SJCRH30 (cell line): ENCODE results near the gene PSEN1. TPM values are rescaled to one million over a fixed set of nuclear protein-coding genes. Genes with fewer than 3 reads are reported as not detected.

ENCODE experiments used
- DNase-seq, 2 experiments: peaks; one replicate each; pipeline ENCODE4 v3.0.0-alpha.2; 2015 to 2020
- H3K27ac ChIP-seq: fragments of 250-450 bp; sonication (Bioruptor Pico); 2 replicates; pipeline ENCODE4 v1.5.1; 2020; ENCODE audit warnings: mild to moderate bottlenecking, moderate library complexity
- H3K27me3 ChIP-seq: fragments of 250-450 bp; sonication (Bioruptor Pico); 2 replicates; pipeline ENCODE4 v1.5.1; 2020; ENCODE audit warnings: mild to moderate bottlenecking, moderate library complexity
- H3K36me3 ChIP-seq: fragments of 250-450 bp; sonication (Bioruptor Pico); 2 replicates; pipeline ENCODE4 v1.5.1; 2020; ENCODE audit warnings: mild to moderate bottlenecking, moderate library complexity
- H3K4me1 ChIP-seq: fragments of 250-450 bp; sonication (Bioruptor Pico); 2 replicates; pipeline ENCODE4 v1.5.1; 2020; ENCODE audit warnings: mild to moderate bottlenecking, moderate library complexity
- H3K4me3 ChIP-seq: fragments of 250-450 bp; sonication (Bioruptor Pico); 2 replicates; pipeline ENCODE4 v1.5.1; 2020; ENCODE audit warnings: mild to moderate bottlenecking, moderate library complexity
- H3K9me3 ChIP-seq: fragments of 250-450 bp; sonication (Bioruptor Pico); replicated peaks from 2 replicates; pipeline ENCODE4 v1.5.1; 2020; ENCODE audit warnings: mild to moderate bottlenecking, moderate library complexity
- total RNA-seq: library from RNA; depleted of rRNA; stranded (reverse); fragments of >200 nt; shearing (Covaris generic); gene quantifications from 2 replicates; pipeline ENCODE4 v1.2.3, GENCODE V29; 2014; rRNA removed

PSEN1 gene
- total RNA-seq, 1 experiment from 2014 or later: 25.7 TPM

DNA sequence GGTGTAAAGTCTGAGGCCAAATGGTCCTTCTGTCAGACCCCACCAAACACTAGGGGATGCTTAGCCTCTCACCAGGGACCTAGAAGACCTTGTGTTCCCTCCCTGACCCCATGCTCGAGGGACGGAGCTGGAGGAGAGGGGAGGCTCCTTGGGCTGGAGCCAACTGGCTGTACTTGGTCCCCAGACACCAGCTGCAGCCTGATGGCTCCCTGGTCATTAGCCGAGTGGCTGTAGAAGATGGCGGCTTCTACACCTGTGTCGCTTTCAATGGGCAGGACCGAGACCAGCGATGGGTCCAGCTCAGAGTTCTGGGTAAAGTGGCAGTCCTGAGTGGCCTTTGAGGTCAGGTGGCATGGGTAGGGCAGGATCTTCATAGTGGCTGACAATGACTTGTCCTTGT lies 130.0 kb downstream of the PSEN1 start:
- H3K4me3 ChIP-seq: no peak overlapping the region
- H3K36me3 ChIP-seq: no peaks in the 10 kb centered on the region
- no peak for DNase-seq
- H3K27ac ChIP-seq: no peak overlapping the region
- H3K27me3 ChIP-seq: no peaks in the 10 kb centered on the region
- no peaks in the 10 kb centered on the region for H3K9me3 ChIP-seq
- no peaks in the 10 kb centered on the region for H3K4me1 ChIP-seq

DNA sequence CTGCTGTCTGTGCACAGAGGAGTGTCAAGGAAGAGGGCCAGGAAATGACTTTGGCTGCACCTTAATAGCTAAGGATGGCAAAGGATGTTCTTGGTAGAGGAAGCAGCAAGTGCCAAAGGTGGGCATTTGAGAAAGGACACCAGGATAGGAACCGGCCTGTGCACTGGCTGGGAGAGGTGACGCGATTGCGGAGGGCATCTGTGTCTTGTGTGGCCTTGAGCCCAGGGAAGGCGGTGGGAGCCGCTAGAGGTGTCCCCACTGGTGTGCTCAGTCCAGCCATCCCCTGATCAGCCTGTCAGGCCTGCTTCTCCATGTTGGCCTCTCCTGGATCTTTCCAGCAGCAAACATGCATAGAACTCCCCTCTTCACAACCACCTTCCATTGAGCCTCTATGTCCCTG lies 131.2 kb downstream of the PSEN1 start:
- H3K4me1 ChIP-seq: no peaks in the 10 kb centered on the region
- no peaks in the 10 kb centered on the region for H3K36me3 ChIP-seq
- no peak overlapping the region for H3K27ac ChIP-seq

DNA sequence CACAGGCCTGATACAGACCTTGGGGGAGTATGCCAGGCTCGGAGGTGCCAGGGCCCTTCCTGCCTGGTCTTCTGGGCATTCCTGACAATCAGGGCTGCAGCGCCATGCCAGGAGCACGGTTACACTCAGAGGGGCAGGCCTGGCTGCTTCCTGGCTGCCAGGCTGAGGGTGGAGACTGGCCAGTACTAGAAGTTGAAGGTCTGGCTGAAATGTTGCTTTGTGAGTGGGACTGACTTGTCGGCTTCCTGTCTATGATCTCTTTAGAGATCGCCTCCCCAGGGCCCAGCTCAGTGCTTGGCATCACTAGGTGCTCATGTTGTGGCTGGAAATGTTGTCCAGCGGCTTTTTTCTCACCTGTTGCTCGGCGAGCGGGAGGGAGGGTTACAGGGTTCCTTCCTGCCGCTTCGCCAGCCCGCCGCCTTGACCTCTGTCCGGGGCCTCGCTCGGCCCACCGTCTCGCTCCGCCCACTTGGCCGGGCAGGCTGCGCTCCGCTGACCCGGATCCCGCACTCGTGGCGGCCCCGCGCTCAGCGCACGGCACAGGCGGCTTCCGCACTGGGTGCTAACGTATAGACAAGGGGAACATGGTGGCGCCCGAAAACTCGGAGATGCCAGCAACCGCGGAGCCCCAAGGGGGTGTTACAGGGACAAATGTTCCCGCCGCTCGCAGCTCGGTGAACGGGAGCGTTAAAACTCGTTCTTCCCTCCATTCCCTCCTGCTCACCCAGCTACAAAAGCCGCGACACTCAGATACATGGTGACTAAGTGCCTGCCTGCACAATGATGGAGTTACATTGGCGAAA lies 133.6 kb downstream of the PSEN1 start:
- Histone ChIP-seq H3K4me1 (no peaks in the 10 kb centered on the region), H3K36me3 (peaks cover 2% of the 10 kb centered on the region; the same call in 1 of the 2 replicates), H3K27me3 (no peaks in the 10 kb centered on the region), H3K27ac (no peak overlapping the region), H3K9me3 (no peaks in the 10 kb centered on the region), H3K4me3 (no peak overlapping the region)
- no peak for DNase-seq

More for the DNA sequence above, 131.2 kb downstream of the PSEN1 start:
- no peaks in the 10 kb centered on the region for H3K9me3 ChIP-seq
- no peak overlapping the region for H3K4me3 ChIP-seq
- no peak for DNase-seq
- no peaks in the 10 kb centered on the region for H3K27me3 ChIP-seq

DNA sequence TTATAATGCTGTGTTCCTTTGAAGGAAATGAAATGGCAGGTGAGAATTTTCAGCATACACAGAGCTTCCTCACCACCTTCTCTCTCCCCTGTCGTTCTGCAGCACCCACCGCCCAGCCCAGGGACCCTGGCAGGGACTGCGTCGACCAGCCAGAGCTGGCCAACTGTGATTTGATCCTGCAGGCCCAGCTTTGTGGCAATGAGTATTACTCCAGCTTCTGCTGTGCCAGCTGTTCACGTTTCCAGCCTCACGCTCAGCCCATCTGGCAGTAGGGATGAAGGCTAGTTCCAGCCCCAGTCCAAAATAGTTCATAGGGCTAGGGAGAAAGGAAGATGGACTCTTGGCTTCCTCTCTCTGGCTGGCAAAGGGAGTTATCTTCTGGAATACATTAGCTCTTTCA lies 136.1 kb downstream of the PSEN1 start:
- Histone ChIP-seq H3K4me3 (no peak overlapping the region), H3K27ac (no peak overlapping the region), H3K27me3 (no peaks in the 10 kb centered on the region), H3K4me1 (no peaks in the 10 kb centered on the region), H3K36me3 (peaks cover 2% of the 10 kb centered on the region; the same call in 1 of the 2 replicates), H3K9me3 (no peaks in the 10 kb centered on the region)
- DNase-seq: no peak

Other genes starting within 250 kb of the PSEN1 start
- 0.25 and 0.79 TPM in 2 replicates for gene DPF3, start 242.4 kb upstream of the PSEN1 start, total RNA-seq
- 16.1 and 17.0 TPM in 2 replicates for gene DCAF4, start 210.0 kb upstream of the PSEN1 start, total RNA-seq
- gene ZFYVE1, start 109.4 kb upstream of the PSEN1 start, total RNA-seq: 6.2 and 7.8 TPM in 2 replicates
- gene RBM25, start 78.0 kb upstream of the PSEN1 start, total RNA-seq: 52.4 and 59.0 TPM in 2 replicates
- not detected in 2 replicates for gene PAPLN, start 101.0 kb downstream of the PSEN1 start, total RNA-seq